ENCODE results near the gene MGAT3.
A peak's percentile ranks its signal among the peaks of the same experiment; 100 is the strongest.
"Not testable (repeated sequence)": the region's sequence is repeated elsewhere in the genome, so short reads cannot be mapped to it uniquely, and the experiment has no call there.

MGAT3 gene

GRCh38 chr22:39518996-39519680 is 62.3 kb downstream of the MGAT3 start:
- DNase-seq, result no peak

DNA sequence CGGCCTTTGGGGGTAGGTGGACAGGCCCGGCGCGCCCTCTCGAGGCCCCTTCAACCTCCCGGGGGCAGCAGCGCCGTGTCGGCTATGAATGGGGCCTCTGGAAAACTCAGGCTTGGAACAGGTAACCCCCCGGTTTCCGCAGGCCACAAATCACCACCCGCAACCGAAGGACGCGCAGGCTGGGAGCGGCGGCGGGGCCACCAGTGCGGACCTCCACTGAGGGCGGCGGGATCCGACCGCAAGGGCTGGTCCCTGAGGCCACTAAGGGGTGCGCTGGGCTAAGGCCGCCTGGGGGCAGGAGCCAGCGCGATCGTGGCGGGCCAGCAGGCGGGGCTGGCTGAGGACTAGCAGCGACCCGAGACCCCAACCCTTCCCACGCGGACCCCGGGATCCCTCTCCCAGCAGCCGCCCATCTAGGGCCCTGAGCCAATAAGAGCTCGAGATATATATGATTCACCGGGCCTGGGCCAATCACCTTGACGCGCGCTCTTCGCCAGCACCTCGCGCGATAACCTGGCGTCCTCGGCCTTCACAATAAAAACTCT is 62.9 kb downstream of the MGAT3 start:
- DNase-seq, result peak; percentile 73

DNA sequence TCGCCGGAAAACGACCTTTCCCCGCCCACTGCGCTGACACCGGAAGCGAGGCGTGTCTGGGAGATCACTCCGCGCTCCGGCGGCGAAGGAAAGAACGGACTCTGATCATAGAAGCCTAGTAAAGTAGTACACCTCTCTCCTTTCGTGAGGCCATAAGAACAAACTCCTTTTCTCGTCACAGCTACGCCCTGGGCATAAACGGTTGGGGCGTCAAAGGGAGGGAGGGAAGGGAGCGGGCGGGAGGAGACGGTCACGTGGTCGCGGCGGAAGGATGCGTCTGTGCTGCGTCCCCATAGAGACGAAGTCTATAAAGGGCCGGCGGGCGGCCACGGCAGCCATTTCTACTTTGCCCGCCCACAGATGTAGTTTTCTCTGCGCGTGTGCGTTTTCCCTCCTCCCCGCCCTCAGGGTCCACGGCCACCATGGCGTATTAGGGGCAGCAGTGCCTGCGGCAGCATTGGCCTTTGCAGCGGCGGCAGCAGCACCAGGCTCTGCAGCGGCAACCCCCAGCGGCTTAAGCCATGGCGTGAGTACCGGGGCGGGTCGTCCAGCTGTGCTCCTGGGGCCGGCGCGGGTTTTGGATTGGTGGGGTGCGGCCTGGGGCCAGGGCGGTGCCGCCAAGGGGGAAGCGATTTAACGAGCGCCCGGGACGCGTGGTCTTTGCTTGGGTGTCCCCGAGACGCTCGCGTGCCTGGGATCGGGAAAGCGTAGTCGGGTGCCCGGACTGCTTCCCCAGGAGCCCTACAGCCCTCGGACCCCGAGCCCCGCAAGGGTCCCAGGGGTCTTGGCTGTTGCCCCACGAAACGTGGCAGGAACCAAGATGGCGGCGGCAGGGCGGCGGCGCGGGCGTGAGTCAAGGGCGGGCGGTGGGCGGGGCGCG is 63.7 kb downstream of the MGAT3 start, which contains the start of gene ATF4:
ATF4 (plus strand) TSS at position 337 of the 880 bp plus-strand sequence. CDS start 884 bp downstream, outside the sequence.
- no peak for DNase-seq

- DNase-seq, result not testable (repeated sequence)
Measured at GRCh38 chr22:39521106-39521885, 64.5 kb downstream of the MGAT3 start.

DNA sequence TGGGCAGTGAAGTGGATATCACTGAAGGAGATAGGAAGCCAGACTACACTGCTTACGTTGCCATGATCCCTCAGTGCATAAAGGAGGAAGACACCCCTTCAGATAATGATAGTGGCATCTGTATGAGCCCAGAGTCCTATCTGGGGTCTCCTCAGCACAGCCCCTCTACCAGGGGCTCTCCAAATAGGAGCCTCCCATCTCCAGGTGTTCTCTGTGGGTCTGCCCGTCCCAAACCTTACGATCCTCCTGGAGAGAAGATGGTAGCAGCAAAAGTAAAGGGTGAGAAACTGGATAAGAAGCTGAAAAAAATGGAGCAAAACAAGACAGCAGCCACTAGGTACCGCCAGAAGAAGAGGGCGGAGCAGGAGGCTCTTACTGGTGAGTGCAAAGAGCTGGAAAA is 65.3 kb downstream of the MGAT3 start:
- not testable (repeated sequence) for DNase-seq

DNA sequence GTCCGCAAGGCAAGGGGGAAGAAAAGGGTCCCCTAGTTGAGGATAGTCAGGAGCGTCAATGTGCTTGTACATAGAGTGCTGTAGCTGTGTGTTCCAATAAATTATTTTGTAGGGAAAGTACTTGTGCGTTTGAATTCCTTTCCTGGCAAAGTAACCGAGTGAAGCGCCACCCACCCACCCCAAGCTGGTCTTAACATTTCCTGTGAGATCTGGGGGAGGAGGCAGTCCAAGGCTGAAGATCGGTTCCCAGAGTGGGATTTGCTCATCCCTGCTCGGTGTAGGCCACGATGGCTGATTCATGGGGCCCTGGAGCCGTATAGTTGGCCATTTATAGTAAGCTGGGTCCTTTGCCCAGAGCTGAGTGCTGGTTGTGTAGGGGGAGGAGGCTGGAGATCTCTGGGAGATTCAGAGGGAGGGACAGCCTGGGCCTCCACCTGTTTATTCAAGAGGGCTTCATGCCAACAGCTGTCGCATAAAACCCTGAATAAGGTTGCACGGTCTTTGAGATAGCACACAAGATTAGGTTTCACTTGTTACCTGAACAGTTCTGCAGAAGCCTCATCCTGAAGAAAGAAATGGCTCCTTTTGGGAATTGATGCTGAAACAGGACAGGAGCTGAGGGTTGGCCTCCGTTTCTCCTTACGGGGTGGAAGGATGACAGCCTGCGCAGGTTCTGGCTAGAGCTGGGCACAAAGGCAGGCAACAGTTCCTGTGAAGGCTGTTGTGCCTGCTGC is 65.9 kb downstream of the MGAT3 start:
- DNase-seq, result no peak

DNA sequence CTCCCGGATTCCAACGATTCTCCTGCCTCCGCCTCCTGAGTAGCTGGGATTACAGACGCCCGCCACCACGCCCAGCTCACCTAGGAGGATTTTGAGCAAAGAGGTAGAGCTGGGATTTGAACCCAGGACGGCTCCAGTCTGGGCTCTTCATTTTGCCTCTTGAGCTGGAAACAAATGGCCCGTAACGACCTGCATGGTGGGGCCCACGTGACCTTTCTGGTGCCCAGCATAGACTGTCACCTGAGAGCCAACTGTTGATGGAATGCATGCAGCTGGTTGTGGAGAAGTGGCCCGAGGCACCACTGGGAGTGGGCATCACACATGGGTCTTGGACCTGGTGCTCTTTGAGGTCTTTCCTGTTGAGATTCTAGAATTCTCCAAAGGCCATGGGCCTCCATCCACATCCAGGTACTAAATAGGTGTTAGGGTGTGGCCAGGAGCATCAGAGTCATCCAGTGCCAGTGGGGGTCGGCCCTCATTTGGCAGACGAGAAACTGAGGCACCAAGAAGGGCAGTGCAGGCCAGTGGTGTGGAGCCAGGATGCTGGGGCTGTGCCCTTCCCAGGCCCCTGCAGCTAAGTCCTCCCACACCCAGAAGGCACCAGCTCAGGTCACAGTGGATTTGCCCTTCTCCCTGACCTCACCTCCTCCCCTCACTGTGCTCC is 67.4 kb downstream of the MGAT3 start:
- no peak for DNase-seq

DNA sequence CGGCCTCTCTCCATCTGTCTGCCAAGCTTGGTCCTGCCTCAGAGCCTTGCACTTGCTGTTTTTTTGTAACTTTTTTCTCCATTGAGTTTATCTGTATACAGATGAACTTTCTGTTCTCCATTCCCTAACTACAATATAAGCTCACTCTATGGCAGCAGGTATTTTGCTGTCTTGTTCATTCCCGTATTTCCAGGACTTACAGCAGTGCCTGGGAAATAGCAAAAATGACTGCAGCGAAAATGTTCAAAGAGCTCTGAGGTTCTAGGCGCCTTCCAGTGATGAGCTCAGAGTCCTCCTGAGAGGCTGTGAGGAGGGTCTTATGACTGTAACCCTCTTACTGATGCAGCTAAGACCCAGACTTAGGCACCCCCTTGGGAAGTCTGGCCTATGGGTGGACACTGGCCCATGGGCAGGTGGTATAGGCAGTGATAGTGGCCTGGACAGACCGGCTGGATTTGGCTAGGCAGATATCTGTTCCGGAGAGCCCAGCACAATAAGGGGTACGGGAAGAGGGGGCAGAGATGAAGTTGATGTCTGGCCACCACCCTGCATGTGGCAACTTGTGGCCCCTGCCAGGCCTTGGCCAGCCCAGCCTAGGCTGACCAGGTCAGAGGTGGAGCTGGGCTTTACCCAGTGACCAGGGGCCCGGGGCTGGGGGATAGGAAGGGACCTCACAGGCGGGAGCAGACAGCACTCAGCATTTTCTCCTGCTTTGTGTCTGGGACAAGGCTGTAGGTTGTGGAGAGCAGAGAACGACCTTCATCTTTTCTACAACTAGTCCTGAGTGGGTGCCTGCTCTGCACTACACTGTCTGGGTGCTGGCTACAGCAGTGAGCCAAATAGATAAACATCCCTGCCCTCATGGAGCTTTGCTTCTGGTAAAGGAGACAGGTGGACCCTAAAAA is 68.2 kb downstream of the MGAT3 start:
- no peak for DNase-seq

DNA sequence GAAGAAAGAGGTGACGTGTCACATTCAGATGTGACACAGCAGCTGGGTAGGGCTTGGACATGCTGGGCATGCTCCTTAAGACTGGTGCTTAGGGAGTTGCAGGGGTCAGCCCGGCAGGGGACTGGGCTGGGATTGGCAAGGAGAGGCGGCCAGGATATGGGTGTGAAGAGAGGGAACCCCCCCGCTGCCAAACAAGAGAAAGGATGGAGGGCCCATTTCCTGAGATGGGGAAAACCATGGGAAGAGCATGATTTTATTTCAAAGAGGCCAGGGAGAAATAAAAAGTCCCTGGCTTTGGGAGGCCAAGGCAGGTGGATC is 68.8 kb downstream of the MGAT3 start:
- no peak for DNase-seq

DNA sequence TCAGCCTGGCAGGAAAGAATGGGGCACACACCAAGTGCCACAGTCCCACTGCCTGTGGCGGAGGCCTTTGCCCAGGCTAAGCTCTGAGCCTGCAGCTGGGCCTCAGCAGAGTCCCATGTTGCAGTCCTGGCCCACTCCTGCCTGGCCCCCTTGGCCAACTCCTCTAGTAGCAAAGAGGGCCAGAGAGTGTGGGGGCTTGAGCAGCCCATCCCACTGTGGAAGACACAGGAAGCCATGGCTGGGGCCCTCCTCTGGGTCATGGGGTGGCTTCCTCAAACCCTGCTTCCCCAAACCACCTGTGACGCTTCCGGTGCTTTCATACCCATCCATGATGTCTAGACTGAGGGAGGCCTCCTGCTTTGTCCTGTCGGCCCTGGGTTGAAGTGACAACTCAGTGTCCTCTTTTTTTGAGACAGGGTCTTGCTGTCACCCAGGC is 69.9 kb downstream of the MGAT3 start:
- no peak for DNase-seq

- DNase-seq, result no peak
Measured at GRCh38 chr22:39527481-39527961, 70.7 kb downstream of the MGAT3 start.

DNA sequence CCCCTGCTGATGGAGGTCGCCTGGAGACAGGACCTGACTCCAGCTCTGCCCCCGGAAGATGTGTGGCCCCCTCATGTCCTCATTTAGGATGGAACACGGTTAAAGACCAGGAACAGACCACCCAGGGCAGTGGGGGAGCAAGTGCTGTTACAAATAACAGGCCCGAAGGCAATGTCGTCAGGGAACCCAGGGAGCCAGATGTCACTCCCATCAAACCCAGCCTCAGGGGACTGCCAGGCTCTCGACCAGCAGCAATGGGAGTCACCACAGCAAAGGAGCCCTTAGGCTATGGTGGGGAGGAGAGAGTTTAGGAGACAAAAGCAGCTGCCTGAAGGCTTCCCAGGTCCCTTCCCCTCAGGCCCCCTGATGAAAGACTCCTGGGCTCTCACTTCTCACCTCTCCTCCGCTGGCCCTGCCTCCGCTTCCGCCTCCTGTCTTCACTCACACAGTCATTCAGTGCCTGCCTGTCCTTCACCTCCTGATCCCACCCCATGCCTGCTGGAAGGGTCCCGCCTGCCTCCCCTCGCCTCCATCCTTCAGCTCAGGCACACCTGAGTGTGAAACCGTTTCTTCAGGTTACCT is 71.4 kb downstream of the MGAT3 start:
- no peak for DNase-seq

DNA sequence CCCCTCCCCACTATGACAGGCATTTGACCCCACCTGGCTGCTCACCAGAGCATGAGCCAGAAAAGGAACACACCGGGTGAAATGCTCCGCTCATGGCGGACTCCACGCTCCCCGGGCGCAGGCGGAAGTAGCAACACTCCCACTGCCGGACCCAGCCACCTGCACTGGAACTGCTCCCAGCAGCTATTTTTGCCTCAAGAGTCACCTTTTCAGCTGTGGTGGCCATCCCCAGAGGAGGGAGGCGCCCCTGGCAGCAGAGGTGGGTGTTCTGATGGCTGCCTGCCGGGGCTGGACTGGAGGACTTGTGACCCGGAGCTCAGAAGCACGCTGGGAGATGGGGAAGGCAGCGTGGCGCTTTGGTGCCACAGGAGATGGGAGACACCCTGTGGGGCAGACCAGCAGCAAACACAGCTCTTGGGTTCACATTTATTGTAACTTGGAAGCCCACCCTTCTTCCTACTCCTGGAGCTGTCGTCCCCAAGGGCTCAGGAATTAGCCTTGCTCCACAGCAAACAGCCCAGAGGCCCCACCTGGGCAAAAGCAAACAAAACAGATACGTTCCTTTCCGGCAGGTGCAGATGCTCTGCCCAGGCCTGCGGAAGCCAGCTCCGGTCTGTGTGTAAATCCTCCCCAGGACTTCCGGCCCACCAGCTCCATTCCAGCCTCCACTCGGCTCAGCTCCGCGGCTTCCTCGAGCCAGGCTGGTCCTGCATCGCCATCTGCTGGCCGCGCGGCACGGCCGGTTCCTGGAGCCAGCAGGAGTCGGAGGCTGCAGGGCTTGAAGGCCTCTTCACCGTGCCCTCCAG is 72.1 kb downstream of the MGAT3 start:
- DNase-seq, result no peak

GRCh38 chr22:39529487-39529851 is 72.7 kb downstream of the MGAT3 start:
- no peak for DNase-seq

DNA sequence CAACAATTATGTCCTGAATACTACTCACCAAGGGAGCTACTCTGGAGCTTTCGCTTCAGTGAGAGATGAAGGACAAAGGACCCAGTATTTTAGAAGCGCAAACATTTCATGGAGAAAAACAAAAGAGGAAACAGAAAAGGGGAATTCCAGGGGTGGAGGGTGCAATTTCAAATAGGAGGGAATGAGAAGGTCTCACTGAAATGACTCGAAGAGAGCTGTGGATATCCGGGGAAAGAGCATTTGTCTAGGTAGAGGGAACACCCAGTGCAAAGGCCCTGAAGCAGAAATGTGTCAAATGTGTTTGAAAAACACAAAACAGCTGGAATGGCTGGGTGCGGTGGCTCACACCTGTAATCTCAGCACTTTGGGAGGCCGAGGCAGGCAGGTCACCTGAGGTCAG is 73.3 kb downstream of the MGAT3 start:
- no peak for DNase-seq

GRCh38 chr22:39530692-39531331 is 74.0 kb downstream of the MGAT3 start:
- no peak for DNase-seq

GRCh38 chr22:39532215-39533073 is 75.6 kb downstream of the MGAT3 start, which contains the start of gene RPS19BP1:
TSS of gene RPS19BP1 (minus strand) at chr22:39532748. CDS start at chr22:39532738, 10 bp downstream.
- peak; percentile 95 for DNase-seq

DNA sequence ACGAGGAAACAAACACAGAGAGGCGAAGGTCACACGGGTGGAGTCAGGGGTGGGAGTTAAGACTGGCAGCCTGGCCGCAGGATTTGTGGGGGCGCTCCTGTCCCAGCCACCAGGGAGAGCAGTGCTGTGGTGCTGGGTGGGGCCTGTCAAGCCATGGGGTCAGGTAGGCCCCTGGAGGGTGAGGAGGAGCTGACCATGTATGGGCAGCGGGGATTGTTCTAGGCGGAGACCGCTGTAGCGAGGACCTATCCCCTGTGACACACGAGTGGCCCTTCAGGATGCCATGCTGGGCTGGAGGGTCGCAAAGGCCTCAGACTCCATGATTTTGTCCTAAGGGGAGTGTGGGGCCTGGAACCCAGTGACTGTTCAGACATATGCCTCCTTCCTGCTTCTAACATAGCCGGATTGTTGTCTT is 77.3 kb downstream of the MGAT3 start:
- no peak for DNase-seq
